Stimulated activated CD4-positive, alpha-beta T cell treated with anti-CD3 and anti-CD28 coated beads, Interleukin-12 subunit alpha, Interleukin-12 subunit beta, amount 100 ng/mL, for 48 hours (primary cell): ENCODE results near the gene RB1.

Source experiments
- DNase-seq, 3 donors: peaks; one replicate each; pipeline ENCODE4 v3.0.0-alpha.2; 2020; ENCODE audit warnings: low read depth in 2 of 3, low spot score in 1 of 3

RB1 gene

DNA sequence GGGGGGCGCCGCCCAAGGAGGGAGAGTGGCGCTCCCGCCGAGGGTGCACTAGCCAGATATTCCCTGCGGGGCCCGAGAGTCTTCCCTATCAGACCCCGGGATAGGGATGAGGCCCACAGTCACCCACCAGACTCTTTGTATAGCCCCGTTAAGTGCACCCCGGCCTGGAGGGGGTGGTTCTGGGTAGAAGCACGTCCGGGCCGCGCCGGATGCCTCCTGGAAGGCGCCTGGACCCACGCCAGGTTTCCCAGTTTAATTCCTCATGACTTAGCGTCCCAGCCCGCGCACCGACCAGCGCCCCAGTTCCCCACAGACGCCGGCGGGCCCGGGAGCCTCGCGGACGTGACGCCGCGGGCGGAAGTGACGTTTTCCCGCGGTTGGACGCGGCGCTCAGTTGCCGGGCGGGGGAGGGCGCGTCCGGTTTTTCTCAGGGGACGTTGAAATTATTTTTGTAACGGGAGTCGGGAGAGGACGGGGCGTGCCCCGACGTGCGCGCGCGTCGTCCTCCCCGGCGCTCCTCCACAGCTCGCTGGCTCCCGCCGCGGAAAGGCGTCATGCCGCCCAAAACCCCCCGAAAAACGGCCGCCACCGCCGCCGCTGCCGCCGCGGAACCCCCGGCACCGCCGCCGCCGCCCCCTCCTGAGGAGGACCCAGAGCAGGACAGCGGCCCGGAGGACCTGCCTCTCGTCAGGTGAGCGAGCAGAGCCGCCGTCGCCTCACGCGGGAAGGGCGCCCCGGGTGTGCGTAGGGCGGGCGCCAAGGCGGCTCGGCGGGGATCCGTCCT lies at the start of gene RB1:
Gene RB1 (plus strand): TSS at position 393 of the 784 bp plus-strand sequence. CDS start 162 bp downstream, at position 555.
- peak; percentile 78 to 88 (median 82) for DNase-seq

DNA sequence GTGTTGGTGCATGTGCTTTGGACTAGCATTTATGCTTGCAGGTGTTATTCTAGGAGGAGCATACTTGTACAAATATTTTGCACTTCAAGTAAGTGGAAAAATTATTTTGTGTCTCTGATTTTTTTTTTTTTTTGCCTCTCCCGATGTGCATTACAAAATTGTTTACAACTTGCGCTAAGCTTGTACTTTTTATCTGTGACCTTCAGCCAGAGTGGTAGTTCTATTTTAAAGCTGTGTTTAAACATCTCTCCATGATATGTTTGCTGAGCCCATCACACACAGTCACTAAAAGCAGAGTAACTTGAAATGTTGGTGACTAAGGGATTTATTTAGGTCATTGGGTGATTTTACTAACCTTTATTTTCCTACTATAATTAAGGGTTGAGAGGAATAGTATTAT lies 49.7 kb upstream of the RB1 start:
- no peak for DNase-seq

DNA sequence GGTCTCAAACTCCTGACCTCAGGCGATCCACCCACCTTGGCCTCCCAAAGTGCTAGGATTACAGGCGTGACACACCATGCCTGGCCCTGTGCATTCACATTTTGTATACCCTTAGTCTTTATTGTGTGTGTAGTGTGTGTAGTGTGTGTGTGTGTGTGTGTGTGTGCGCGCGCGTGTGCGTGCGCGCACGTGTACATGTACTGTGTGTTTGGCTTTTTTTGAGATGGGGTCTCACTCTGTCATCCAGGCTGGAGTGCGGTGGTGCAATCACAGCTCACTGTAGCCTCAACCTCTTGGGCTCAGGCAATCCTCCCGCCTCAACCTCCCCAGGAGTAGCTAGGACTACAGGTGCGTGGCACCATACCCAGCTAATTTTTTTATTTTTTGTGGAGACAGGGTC lies 48.5 kb upstream of the RB1 start:
- DNase-seq, result no peak

DNA sequence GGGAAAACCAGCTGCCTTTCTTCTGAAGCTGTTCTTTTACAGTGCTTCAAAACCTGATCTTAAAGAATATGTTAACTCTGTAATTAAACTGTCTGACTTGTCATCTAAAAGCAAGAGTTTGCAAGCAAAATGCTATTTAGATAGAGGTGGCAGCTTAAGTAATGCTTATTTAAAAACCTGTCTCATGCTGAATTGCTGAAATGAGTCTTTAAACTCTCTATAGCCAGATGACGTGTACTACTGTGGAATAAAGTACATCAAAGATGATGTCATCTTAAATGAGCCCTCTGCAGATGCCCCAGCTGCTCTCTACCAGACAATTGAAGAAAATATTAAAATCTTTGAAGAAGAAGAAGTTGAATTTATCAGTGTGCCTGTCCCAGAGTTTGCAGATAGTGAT lies 47.6 kb upstream of the RB1 start:
- no peak for DNase-seq

DNA sequence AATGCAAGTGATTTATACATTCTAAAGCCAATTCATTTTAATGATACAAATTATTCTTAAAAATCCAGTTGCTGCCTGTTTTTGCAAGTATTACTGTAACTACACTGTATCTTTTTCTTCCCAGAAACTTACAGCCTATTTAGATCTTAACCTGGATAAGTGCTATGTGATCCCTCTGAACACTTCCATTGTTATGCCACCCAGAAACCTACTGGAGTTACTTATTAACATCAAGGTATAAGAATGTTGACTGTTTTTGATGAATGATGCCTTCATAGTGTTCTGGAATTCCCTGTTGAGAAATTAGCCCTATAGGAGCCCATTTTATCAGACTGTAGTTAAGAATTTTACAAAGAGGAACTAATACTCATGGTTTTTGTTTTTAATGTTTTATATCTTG lies 45.5 kb upstream of the RB1 start:
- no peak for DNase-seq

DNA sequence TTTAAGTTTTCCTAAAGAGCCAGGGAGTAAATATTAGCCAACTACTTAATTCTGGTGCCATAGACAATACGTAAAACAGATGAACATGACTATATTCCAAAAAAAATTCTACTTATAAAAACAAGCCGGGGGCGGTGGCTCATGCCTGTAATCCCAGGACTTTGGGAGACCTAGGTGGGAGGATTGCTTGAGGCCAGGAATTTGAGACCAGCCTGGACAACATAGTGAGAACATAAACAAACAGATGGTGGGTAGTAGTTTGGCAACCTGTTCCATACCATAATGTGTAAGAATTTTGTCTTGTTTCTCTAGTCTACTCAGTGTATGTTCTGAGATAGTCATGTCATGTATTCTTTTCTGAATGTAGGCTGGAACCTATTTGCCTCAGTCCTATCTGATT lies 45.1 kb upstream of the RB1 start:
- DNase-seq, result no peak

DNA sequence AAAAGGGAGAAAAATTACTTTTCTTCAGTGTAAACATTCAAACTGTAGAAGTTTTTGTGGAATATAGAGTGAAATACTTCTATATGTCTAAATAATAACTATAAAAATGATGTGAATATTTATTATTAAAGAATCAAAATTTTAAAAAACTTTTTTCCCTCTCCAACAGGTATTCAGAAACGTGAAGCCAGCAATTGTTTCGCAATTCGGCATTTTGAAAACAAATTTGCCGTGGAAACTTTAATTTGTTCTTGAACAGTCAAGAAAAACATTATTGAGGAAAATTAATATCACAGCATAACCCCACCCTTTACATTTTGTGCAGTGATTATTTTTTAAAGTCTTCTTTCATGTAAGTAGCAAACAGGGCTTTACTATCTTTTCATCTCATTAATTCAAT lies 42.6 kb upstream of the RB1 start:
- no peak for DNase-seq

DNA sequence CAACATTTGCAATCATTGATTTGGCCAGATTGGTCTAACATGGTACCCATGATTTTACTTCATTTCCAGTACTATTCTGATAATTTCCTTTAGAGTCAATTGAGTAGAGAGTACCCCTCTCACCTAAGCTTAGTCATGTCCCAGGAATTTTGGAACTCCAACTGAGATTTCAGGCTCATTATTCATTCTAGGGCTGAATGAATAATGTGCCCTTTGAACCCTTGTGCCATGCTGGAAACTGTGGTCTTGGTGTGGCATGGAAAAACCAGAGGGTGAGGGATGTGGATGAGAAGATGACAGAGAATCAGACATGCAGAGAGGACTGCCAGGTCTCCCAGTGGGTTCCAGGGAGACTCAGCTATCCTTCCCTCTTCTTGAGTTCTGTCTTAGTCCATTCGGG lies 40.4 kb upstream of the RB1 start:
- no peak for DNase-seq

DNA sequence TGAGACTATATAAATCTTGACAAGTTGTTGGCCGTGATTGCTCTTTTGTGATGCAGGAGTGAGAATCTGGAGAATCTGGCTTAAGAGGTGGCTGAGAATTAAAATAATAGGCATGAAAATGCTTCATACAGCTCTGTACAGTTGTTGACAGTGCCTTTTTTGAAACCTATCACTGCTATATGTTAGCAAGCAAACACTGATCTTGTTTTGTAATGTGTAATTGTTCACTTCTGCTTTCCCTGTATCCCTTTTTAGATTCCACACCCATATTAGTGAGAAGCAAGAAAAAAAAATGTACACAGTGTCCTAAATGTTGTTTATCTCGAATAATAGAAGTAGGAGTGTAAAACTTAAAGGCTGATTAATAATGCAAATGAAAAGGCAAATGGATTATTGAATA lies 39.5 kb upstream of the RB1 start:
- no peak for DNase-seq

DNA sequence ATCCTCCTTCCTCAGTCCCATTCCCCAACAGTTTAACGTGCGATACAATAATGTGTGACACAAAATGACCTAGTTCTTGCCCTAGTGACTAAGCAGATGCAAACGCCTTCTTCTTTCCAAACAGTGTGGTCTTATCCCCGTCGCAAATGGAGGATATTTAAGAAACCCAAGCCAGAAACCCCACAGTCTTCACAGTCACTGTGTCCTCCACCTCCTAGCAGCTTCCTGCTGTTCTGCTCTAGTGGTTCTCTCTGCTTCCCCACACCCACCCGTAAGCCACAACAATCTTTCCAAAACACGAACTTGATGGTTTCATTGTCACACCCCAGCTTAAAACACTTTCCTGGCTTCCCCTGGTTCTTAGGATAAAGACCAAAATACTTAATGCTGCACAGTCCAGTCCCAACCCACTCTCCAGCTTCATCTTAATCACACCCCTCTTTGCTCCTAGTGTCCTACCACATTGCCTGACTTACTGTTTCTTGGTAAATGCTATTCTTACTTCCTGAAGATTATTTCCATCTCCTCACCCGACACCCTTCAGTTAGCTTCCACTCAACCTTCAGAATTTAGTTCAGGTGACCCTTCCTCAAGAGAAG lies 38.2 kb upstream of the RB1 start:
- peak in 2 of 3 donors; percentile 7 to 10 for DNase-seq

DNA sequence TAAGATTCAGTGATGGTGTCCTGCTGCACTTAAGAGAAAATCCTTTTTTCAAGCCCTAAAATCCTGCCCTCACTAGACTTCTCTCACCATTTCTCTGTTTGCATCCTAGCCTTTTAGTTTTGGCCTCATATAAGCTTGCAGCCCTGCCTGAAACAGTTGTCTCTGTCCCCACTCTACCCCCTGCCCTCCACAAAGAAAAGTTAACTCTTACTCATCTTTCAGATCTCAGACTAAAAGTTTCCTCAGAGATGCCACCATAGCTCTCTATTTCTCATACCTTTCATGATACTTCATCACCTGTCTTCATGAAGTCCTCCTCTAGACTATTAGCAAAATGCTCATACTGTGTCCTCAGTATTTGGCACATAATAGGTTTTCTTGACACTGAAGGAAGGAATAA lies 37.4 kb upstream of the RB1 start:
- no peak for DNase-seq

DNA sequence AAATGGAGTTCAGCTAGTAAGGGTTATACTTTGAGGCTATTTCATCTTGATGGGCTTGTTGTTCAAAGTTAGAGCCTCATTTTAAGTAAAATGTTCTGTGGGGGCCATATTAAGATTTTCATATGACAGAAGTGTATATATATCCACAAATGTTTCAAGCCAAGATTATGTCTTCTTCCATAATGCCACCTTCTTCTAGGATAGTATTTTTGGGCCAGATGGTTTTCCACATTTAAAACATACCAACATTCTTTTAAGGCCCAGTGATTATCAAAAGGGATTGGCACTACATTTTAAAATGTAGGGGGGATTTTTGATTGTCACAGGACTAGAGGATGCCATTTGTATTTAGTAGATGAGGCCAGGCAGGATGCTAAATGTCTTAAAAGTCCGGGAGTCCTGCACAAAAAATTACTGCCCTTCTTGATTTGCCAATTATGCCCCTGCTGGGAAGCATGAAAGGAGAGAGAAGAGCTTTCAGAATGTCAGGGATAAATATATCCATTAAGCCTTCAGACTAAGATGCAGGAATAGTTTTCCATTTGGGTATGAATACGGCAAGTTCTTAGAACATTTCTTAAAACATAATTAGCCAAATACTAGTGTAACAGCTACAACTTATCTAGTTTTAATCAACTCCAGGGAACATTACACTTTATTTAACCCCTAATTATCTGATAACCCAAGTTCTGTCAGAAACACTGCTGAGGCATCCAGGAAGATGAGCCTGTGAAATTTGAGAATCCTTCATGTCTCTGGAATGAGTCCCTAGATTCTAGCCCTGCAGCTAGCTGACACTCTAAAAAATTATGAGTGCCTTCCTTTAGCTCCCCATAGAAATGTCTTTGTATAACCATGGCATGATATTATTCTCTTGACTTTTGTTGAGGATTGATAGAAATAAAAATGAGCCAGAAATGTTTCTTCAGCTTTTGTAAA lies 36.6 kb upstream of the RB1 start:
- DNase-seq, result no peak

DNA sequence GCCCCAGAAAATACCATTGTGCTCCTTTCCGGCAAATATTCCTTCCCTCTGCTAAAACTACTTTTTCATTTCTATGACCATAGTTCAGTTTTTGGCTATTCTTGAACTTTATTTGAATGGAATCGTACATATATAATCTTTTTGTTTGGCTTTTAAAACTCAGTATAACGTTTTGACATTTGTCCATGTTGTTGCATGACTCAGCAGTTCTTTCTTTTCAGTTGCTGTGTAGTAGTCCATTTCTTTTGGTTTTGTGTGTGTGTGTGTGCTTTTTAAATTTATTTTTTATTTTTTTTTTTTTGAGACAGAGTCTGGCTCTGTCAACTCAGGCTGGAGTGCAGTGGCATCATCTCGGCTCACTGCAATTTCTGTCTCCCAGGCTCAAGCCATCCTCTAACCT lies 35.5 kb upstream of the RB1 start:
- no peak for DNase-seq

DNA sequence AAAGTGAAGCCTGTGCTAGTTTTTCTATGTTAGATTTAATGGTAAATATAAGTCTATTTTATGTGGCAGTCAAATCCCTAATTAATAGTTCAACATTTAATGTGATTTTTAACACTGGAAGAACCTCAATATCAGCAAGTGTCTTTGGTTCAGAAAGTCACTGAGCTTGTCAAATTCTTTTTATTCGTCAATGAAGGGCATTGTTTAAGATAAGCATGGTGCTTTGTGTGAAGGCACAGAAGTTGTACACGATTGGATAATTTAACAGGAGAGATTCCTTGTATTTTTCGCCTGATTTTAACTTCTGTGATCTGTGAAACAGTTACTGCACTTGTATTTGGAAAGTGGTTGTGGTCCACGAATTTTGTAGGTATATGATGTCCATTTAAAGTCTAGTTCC lies 30.2 kb upstream of the RB1 start:
- no peak for DNase-seq

DNA sequence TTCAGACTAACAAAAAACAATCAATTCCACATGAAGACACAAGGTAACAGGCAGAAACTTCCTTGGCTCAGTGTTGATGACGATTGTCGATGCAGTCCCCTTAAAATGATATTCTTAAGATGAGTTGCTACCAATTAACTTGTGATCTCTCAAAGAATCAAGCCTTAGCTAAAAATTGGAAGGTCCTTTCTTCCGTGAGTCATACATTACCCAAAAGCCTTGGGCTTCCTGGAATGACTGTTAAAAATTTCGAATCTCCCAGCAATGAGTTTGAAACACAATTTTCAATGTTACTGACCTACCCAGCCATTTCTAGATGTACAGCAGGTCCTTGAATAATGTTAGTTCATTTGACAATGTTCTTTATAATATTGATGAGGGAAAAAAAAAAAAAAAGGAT lies 28.0 kb upstream of the RB1 start:
- no peak for DNase-seq

DNA sequence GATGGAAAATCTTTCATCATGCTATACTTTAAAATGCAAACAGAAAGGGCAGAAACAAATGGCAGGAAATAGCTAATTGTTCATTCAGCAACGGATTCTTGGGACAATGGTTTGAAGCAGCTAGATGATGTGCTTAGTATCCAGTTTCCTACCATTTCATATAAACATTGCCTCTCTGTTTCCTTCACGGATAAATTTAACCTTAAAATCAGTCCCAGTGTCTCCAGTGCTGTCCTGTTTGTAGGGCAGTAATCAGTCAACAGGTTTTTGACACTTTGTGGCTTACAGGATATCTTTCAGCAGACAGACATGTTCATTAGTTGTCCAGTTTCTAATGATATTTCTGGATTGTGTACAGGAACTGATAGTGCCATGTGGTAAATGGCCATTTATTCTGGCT lies 24.7 kb upstream of the RB1 start:
- no peak for DNase-seq

DNA sequence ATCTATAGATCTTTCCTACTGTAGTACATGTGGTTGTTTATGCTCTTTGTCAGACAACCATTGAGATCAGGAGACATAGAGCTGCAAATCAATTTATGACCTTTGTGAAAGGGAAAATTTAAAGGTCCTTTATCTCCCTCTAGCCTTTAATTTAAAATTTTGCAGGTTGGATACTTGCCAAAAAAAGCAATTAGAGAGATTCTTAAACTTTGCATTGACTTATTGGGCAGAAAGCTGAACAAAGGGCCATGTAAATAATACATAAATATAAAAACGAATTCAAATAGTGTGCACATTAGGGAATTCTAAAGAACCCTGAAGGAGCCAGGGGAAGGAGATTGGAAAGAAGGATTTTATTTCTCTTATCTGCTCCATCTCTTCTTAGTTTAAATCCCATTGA lies 22.0 kb upstream of the RB1 start:
- no peak for DNase-seq

DNA sequence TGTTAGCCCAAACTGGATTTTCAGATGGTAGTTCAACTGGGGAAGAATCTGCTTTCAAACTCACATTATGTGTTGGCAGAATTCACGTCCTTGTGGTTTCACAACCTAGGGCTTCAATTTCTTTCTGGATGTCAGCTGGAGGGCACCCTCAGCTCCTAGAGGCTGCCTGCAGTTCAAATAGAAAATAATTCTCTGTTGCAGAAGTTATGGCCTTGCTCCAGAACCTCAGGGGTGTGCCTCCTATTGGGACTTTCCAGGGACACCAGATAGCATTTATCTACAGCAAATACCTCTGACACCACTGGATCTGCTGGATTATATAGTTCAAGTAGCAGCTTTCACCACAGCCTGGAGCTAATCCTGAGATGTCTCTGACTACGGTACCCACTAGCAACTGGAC lies 11.8 kb upstream of the RB1 start:
- DNase-seq, result no peak

DNA sequence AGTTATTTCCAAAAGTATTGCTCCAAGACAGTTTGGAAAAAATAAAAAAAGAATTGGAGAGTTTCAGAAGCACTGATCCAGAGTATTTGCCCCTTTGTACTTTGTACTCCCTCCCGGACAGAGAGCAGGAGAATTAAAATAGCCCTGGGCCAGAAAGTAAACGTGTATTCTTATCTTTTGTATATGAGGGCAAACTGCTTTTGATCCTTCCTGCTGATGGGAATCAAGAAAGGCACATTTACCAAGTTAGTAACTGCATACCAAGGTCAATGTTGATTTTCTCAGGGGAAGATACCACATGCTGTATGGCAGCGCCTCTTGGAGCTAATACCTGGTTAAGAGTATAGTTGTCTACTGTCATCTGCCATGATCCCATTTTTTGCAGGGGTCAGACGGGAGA lies 10.9 kb upstream of the RB1 start:
- DNase-seq, result no peak

DNA sequence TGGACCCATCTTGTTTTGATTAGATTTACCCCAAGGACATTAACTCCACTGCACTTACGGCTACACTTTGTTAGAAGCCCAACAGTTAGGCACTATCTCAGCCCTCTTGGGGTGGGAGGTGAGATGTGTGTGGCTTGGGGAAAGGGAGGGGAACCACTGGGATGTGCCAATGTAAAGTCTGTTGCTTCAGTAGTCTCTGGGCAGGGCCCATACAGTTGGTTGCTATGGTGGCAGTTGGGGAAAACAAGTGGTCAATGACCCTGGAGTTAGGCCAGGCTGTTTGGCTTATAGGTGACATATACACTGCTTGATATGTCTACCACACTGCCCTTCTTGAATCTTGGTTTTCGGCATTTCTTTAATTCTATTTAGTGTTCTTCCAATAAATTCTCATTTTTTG lies 8.9 kb upstream of the RB1 start:
- no peak for DNase-seq

DNA sequence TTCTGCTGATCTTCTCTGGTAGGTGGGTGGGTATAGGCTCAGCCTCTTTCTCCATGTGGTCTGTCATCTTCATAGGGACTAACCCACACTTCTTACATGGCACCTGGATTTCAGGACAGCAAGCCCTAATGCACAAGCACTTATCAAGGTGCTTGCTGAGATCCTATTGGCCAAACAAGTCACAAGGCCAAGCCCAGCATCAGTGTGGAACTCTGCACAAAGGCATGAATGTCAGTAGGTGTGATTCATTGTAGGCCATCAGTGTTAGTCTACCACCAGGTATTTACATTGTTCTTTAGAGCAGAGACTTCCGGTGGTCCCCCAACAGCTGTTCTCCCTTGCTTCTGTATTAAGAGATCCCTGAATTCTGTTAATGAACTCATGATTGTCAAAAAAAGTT lies 8.3 kb upstream of the RB1 start:
- no peak for DNase-seq

DNA sequence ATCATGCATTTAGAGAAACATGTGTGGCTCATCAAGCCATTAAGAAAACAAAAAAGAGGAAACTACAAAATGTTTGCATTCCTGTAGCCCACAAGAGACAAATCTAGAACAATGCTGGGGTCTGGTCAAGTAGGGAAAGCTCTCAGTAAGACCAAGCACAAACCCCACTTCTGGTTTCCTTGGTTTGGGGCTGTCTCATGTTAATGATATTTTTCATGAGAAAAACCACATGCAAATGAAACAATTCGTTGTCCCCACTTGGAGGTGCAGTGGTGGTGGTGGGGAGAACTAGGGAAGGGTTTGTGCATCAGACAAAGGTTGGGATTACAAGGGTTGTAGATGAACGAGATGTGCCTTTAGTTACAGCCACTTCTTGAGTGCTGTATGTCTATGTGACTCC lies 7.0 kb upstream of the RB1 start:
- no peak for DNase-seq
